Measurements from ENCODE around the gene C3orf70. TPM values are rescaled to one million over a fixed set of nuclear protein-coding genes. Genes with fewer than 3 reads are reported as not detected.
A peak's percentile ranks its signal among the peaks of the same experiment; 100 is the strongest.

The C3orf70 gene
- total RNA-seq, 6 experiments from 2014 or later, result 0.06 to 0.69 (median 0.30) TPM

DNA sequence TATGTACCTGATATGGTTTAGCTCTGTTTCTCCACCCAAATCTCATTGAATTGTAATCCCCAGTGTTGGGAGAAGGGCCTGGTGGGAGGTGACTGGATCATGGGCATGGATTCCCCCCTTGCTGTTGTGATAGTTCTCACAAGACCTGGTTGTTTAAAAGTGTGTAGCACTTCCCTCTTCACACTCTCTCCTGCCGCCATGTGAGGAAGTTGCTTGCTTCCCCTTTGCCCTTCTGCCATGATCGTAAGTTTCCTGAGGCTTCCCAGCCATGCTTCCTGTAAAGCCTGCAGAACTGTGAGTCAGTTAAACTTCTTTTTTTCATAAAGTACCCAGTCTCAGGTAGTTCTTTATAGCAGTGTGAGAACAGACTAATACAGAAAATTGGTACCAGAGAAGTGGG lies 93.1 kb downstream of the C3orf70 start:
- Histone ChIP-seq H3K36me3 (no peaks in the 10 kb centered on the region), H3K9me3 (no peaks in the 10 kb centered on the region), H3K4me1 (no peaks in the 10 kb centered on the region), H3K27ac (no peak overlapping the region), H3K4me3 (no peak overlapping the region), H3K27me3 (no peaks in the 10 kb centered on the region)
- DNase-seq, result no peak
- WGBS (ENCODE audit: insufficient coverage, low coverage, low lambda C conversion rate, missing lambda C conversion rate), result 41% methylated on average over 2 of the region's 2 CpGs
- TF ChIP-seq, protein P1, sequence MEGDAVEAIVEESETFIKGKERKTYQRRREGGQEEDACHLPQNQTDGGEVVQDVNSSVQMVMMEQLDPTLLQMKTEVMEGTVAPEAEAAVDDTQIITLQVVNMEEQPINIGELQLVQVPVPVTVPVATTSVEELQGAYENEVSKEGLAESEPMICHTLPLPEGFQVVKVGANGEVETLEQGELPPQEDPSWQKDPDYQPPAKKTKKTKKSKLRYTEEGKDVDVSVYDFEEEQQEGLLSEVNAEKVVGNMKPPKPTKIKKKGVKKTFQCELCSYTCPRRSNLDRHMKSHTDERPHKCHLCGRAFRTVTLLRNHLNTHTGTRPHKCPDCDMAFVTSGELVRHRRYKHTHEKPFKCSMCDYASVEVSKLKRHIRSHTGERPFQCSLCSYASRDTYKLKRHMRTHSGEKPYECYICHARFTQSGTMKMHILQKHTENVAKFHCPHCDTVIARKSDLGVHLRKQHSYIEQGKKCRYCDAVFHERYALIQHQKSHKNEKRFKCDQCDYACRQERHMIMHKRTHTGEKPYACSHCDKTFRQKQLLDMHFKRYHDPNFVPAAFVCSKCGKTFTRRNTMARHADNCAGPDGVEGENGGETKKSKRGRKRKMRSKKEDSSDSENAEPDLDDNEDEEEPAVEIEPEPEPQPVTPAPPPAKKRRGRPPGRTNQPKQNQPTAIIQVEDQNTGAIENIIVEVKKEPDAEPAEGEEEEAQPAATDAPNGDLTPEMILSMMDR (IDR thresholded peaks at IDR 0.05), result no peak
- no peak for TF ChIP-seq POLR2A (IDR thresholded peaks at IDR 0.05)
- peak in 2 of 4 donors; percentile 21 to 39 for ATAC-seq
- intact Hi-C loops (cut with DNase I), result no loop called here

DNA sequence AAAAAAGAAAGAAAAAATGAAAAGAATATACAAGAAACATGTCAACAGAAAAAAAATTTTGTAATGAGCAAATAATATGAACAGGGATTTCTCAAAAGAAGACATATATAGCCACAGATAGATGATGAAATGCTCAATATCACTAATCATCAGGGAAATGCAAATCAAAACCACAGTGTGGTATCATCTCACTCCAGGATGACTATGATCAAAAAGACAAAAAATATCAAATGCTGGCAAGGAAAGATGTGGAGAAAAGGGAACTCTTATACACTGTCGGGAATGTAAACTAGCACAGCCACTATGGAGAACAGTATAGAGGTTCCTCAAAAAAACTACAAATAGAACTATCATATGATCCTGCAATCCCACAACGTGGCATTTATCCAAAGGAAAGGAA lies 94.1 kb downstream of the C3orf70 start:
- DNase-seq (no peak), ATAC-seq (no peak)
- H3K4me3 ChIP-seq, result no peak overlapping the region
- TF ChIP-seq POLR2A (IDR thresholded peaks at IDR 0.05), result no peak
- TF ChIP-seq, protein P1 (IDR thresholded peaks at IDR 0.05), result no peak
- no peaks in the 10 kb centered on the region for H3K36me3 ChIP-seq
- no peaks in the 10 kb centered on the region for H3K4me1 ChIP-seq
- no peaks in the 10 kb centered on the region for H3K9me3 ChIP-seq
- 67% methylated on average over 2 of the region's 2 CpGs for WGBS (ENCODE audit: insufficient coverage, low coverage, low lambda C conversion rate, missing lambda C conversion rate)
- H3K27ac ChIP-seq, result no peak overlapping the region
- no peaks in the 10 kb centered on the region for H3K27me3 ChIP-seq
- intact Hi-C loops (cut with DNase I), result no loop called here

DNA sequence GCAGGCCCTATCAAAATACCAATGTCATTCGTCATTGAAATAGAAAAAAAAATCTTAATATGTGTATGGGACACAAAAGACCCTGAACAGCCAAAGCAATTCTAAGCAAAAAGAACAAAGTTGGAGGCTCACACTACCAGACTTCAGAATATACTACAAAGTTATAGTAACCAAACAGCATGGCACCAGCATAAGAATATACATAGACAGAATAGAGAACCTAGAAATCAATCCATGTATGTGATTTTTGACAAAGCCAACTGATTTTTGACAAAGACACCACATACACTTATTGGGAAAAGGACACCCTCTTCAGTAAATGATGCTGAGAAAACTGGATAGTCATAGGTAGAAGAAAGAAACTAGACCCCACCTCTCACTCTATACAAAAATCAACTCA lies 95.0 kb downstream of the C3orf70 start:
- peaks cover 0 to 5% (median 2%) of the 10 kb centered on the region in 4 donors for H3K36me3 ChIP-seq
- ATAC-seq (no peak), DNase-seq (no peak)
- no peak overlapping the region for H3K4me3 ChIP-seq
- H3K9me3 ChIP-seq, result no peaks in the 10 kb centered on the region
- H3K4me1 ChIP-seq, result no peaks in the 10 kb centered on the region
- intact Hi-C loops (cut with DNase I), result no loop called here
- no peak overlapping the region for H3K27ac ChIP-seq
- H3K27me3 ChIP-seq, result no peaks in the 10 kb centered on the region
- TF ChIP-seq, protein P1 (IDR thresholded peaks at IDR 0.05), result no peak
- TF ChIP-seq POLR2A (IDR thresholded peaks at IDR 0.05), result no peak
- 100% methylated on average over 1 of the region's 1 CpG for WGBS (ENCODE audit: insufficient coverage, low coverage, low lambda C conversion rate, missing lambda C conversion rate)

DNA sequence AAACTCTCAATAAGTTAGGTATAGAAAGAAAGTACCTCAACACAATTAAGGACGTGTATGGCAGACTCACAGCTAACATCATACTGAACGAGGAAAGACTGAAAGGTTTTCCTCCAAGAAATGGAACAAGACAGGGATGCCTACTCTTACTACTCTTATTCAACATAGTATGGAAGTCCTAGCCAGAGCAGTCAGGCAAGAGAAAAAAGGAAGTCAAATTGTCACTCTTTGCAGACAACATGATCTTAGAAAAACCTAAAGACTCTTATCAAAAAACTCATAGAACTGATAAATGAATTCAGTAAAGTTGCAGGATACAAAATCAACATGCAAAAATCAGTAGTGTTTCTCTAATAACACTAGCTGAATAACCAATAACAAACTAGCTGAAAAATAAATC lies 96.0 kb downstream of the C3orf70 start:
- WGBS (ENCODE audit: insufficient coverage, low coverage, low lambda C conversion rate, missing lambda C conversion rate), result 79% methylated on average over 2 of the region's 2 CpGs
- no peaks in the 10 kb centered on the region for H3K4me1 ChIP-seq
- no peak for ATAC-seq
- no peak overlapping the region for H3K4me3 ChIP-seq
- H3K27me3 ChIP-seq, result no peaks in the 10 kb centered on the region
- TF ChIP-seq, protein P1 (IDR thresholded peaks at IDR 0.05), result no peak
- no peak for TF ChIP-seq POLR2A (IDR thresholded peaks at IDR 0.05)
- intact Hi-C loops (cut with DNase I), result no loop called here
- H3K27ac ChIP-seq, result no peak overlapping the region
- no peak for DNase-seq
- H3K9me3 ChIP-seq, result no peaks in the 10 kb centered on the region
- H3K36me3 ChIP-seq, result peaks cover 0 to 15% (median 2%) of the 10 kb centered on the region in 4 donors

DNA sequence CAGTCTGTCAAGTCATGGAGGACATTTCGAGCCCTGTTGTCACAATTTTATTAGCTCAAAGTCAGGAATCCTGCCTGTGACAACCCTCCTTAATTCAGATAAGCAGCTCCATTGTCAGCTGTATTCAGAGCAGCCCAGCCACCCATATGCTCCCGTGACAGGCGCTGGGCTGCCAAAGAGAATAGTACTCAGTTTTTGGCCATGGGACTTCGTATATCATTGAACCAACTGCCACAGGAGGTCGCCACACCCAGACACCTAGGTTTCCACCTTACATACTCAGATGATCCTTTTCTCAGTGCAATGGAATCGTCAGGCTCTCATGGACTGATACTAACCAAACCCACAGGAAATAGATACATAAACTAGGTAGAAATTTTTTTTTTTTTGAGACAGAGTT lies 100.2 kb downstream of the C3orf70 start:
- Histone ChIP-seq H3K27me3 (no peaks in the 10 kb centered on the region), H3K4me3 (no peak overlapping the region), H3K27ac (no peak overlapping the region), H3K36me3 (peaks cover 0 to 22% (median 4%) of the 10 kb centered on the region in 4 donors), H3K4me1 (no peaks in the 10 kb centered on the region), H3K9me3 (no peaks in the 10 kb centered on the region)
- WGBS (ENCODE audit: insufficient coverage, low coverage, low lambda C conversion rate, missing lambda C conversion rate), result 89% methylated on average over 4 of the region's 6 CpGs
- ATAC-seq (no peak), DNase-seq (no peak)
- TF ChIP-seq, protein P1 (IDR thresholded peaks at IDR 0.05), result no peak
- TF ChIP-seq POLR2A (IDR thresholded peaks at IDR 0.05), result no peak
- intact Hi-C loops (cut with DNase I), result no loop called here

Measured in right lobe of liver (tissue), 6 donors.